IMR-90 (cell line): ENCODE results near the gene KPTN.

ENCODE experiments used
- BHLHE40 ChIP-seq: fragments of 150-350 bp; IDR thresholded peaks from 2 replicates; pipeline ENCODE4 v1.6.1; 2016; ENCODE audit warnings: mild to moderate bottlenecking, low read depth, low read length
- CEBPB ChIP-seq: IDR thresholded peaks from 2 replicates; pipeline ENCODE4 v1.6.1; 2012; ENCODE audit warnings: low read depth, low read length, improper control_type of control experiment
- MXI1 ChIP-seq: IDR thresholded peaks from 2 replicates; pipeline ENCODE4 v1.6.1; 2012; ENCODE audit warnings: low read depth, mild to moderate bottlenecking, low read length, moderate library complexity, borderline replicate concordance
- POLR2A ChIP-seq: IDR thresholded peaks from 2 replicates; pipeline ENCODE4 v1.6.1; 2012; ENCODE audit warnings: mild to moderate bottlenecking, low read depth, low read length
- TF ChIP-seq, protein P1 (sequence below): conservative IDR thresholded peaks from 2 replicates; pipeline ENCODE4 v1.5.1; 2012; ENCODE audit warnings: mild to moderate bottlenecking, low read depth, low read length, improper control_type of control experiment

DNA sequence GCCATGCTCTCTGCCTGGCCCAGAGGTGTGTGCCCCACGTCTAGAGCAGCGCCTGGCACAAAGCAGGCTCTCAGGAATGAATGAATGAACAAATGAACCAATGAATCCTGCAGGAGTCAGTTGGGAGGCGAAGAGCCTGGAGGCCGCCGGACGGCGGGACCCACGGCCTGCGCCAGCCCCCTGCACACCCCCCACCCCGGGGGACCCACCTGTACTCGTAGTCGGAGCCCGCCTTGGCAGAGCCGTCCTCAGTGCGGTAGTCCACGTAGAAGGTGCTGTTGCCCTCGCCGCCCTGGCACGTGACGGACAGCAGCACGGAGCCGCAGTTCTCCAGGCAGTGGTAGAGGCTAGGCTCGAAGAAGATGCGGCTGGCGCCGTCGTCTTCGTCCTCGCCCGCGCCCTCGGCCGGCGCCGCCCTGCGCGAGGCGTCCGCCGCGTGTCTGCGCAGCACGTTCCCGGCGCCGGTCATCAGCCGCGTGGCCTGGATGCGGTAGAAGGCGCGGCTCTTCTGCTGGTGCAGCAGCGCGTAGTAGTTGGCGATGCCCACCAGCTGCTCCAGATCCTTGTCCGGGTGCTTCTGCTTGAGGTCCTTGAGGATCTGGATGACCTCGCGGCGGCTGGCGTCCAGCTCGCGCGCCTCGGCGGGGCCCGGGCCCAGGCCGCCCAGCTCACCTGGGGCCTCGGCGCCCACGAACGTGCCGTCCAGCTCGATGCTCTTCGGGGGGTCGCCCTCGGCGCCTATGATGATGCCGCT is 27.1 kb downstream of the KPTN start:
- TF ChIP-seq, protein P1, sequence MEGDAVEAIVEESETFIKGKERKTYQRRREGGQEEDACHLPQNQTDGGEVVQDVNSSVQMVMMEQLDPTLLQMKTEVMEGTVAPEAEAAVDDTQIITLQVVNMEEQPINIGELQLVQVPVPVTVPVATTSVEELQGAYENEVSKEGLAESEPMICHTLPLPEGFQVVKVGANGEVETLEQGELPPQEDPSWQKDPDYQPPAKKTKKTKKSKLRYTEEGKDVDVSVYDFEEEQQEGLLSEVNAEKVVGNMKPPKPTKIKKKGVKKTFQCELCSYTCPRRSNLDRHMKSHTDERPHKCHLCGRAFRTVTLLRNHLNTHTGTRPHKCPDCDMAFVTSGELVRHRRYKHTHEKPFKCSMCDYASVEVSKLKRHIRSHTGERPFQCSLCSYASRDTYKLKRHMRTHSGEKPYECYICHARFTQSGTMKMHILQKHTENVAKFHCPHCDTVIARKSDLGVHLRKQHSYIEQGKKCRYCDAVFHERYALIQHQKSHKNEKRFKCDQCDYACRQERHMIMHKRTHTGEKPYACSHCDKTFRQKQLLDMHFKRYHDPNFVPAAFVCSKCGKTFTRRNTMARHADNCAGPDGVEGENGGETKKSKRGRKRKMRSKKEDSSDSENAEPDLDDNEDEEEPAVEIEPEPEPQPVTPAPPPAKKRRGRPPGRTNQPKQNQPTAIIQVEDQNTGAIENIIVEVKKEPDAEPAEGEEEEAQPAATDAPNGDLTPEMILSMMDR: no peak
- no peak for TF ChIP-seq POLR2A
- TF ChIP-seq MXI1: no peak
- TF ChIP-seq CEBPB: no peak
- no peak for TF ChIP-seq BHLHE40
